OCI-LY7 (cell line): ENCODE results near the gene SLC2A13. TPM values are rescaled to one million over a fixed set of nuclear protein-coding genes. Genes with fewer than 3 reads are reported as not detected.

Source experiments
- BruUV-seq: library from RNA; stranded (reverse); fragments of 400-500 nt; replicated peaks from 2 replicates; lab custom pipeline; 2021; lab: Mats Ljungman, UMichigan
- CTCF ChIA-PET: fragments of 300-600 bp; sonication (Branson Sonifier 250); formaldehyde crosslinking; loops from one replicate; lab custom pipeline; 2022; ENCODE audit warnings: antibody characterized with exemption; ENCODE audit not compliant: unreplicated experiment; lab: Charles Lee
- POLR2A ChIA-PET: fragments of 300-600 bp; sonication (Branson Sonifier 250); formaldehyde crosslinking; loops from one replicate; lab custom pipeline; 2022; ENCODE audit warnings: antibody characterized with exemption; lab: Charles Lee
- DNase-seq: peaks from one replicate; pipeline ENCODE4 v3.0.0-alpha.2; 2015; ENCODE audit warnings: low spot score
- H2AFZ ChIP-seq: fragments of 200-600 bp; sonication (generic), shearing (Covaris generic); 2 replicates; pipeline ENCODE4 v1.6.1; 2014; ENCODE audit warnings: mild to moderate bottlenecking, antibody characterized with exemption, low read length, moderate library complexity
- H3K27ac ChIP-seq: fragments of 200-600 bp; sonication (generic); 2 replicates; pipeline ENCODE4 v1.5.1; 2014; ENCODE audit warnings: mixed run types, low read depth, mild to moderate bottlenecking, moderate library complexity, low read length, inconsistent platforms; ENCODE audit not compliant: poor library complexity, severe bottlenecking
- H3K36me3 ChIP-seq: fragments of 200-600 bp; sonication (generic); 2 replicates; pipeline ENCODE4 v1.6.1; 2014; ENCODE audit warnings: mild to moderate bottlenecking, antibody characterized with exemption, low read length, moderate library complexity, mixed read lengths; ENCODE audit not compliant: insufficient read depth
- H3K4me1 ChIP-seq: fragments of 200-600 bp; sonication (generic); 2 replicates; pipeline ENCODE4 v1.5.1; 2014; ENCODE audit warnings: mild to moderate bottlenecking, low read length; ENCODE audit not compliant: insufficient read depth, poor library complexity, severe bottlenecking
- H3K4me2 ChIP-seq: fragments of 200-600 bp; sonication (generic); 2 replicates; pipeline ENCODE4 v1.6.1; 2014; ENCODE audit warnings: mild to moderate bottlenecking, low read length
- H3K4me3 ChIP-seq: fragments of 200-600 bp; sonication (generic); 2 replicates; pipeline ENCODE4 v1.5.1; 2014; ENCODE audit warnings: mild to moderate bottlenecking, low read depth, low read length; ENCODE audit not compliant: poor library complexity, severe bottlenecking
- H3K79me2 ChIP-seq: fragments of 200-600 bp; sonication (generic); 2 replicates; pipeline ENCODE4 v1.6.1; 2016; ENCODE audit warnings: low read depth, mild to moderate bottlenecking, low read length, moderate library complexity, mixed read lengths; ENCODE audit not compliant: insufficient read depth
- H3K9me2 ChIP-seq: fragments of 200-600 bp; sonication (generic); 2 replicates; pipeline ENCODE4 v1.6.1; 2016; ENCODE audit warnings: mild to moderate bottlenecking, low read length, mixed read lengths; ENCODE audit not compliant: insufficient read depth
- H3K9me3 ChIP-seq: fragments of 200-600 bp; sonication (generic); 2 replicates; pipeline ENCODE4 v1.6.1; 2014; ENCODE audit warnings: mild to moderate bottlenecking, mixed run types, low read length, mixed read lengths
- H4K20me1 ChIP-seq: fragments of 200-600 bp; sonication (generic); 2 replicates; pipeline ENCODE4 v1.6.1; 2014; ENCODE audit warnings: mild to moderate bottlenecking, antibody characterized with exemption, low read length, moderate library complexity, mixed read lengths; ENCODE audit not compliant: insufficient read depth
- EZH2phosphoT487 ChIP-seq: fragments of 200-600 bp; sonication (generic); IDR thresholded peaks from 2 replicates; pipeline ENCODE4 v1.6.1; 2018; ENCODE audit warnings: low read depth, borderline replicate concordance, mild to moderate bottlenecking, mixed run types, antibody characterized with exemption, low read length, moderate library complexity, mixed read lengths
- intact Hi-C: fragments of 100-400 bp; cut with micrococcal nuclease; formaldehyde crosslinking; loops from one replicate; pipeline ENCODE4 v1.10.0; 2022; ENCODE audit not compliant: unreplicated experiment
- total RNA-seq, 2 experiments: library from RNA; depleted of rRNA in 1 of 2; stranded (reverse); fragments of >200 nt in 1 of 2; shearing (Covaris generic) in 1 of 2; gene quantifications; 2 replicates each; pipeline ENCODE4 v1.2.3, GENCODE V29; 2014 to 2022
- TF ChIP-seq, protein P1 (sequence below): fragments of 200-600 bp; sonication (generic); conservative IDR thresholded peaks from 2 replicates; pipeline ENCODE4 v1.5.1; 2014; ENCODE audit warnings: mild to moderate bottlenecking, antibody characterized with exemption, low read length, moderate library complexity, mixed read lengths

The SLC2A13 gene
- total RNA-seq, 2 experiments from 2014 or later: 12.4 to 16.5 TPM

DNA sequence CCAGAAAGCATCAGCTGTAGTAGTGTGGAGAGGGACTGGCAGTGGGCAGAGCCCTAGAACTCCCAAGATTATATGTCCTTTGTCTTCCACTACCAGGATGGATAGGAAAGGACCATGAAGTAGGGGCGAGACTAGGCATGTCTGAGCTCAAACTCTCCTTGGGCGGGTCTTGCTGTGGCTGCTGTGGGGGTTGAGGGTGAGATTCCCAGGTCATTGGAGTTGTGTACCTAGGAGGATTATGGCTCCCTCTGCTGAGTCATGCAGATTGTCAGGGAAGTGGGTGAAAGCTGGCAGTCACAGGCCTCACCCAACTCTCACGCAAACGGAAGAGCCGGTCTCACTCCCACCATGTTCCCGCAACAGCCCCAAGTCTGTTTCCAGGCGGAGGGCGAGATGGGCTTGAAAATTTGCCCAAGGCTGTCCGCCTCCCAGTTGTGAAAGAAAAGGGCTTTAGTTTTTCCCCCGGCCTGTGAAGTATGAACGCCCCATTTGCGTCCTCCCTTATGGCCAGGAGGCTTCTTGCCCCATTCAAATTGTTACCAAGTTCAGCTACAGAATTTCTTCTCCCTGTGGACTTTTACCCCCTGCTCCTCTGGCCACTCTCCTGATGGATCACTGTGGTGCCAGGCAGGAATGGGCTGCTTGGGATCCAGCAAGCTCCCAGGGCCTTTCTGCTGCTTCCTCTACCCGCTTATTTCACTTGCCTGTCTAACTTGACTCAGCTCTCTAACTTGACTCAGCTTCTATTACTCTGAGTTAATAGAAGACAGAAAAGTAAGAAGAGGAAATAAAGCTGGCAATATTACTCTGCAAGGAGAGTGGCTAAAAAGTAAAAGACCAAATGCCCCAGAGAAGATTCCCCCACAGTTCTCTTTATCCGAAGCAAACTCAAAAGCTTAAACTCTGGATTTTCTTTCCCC, 159.3 kb downstream of the SLC2A13 start:
- TF ChIP-seq, protein P1, sequence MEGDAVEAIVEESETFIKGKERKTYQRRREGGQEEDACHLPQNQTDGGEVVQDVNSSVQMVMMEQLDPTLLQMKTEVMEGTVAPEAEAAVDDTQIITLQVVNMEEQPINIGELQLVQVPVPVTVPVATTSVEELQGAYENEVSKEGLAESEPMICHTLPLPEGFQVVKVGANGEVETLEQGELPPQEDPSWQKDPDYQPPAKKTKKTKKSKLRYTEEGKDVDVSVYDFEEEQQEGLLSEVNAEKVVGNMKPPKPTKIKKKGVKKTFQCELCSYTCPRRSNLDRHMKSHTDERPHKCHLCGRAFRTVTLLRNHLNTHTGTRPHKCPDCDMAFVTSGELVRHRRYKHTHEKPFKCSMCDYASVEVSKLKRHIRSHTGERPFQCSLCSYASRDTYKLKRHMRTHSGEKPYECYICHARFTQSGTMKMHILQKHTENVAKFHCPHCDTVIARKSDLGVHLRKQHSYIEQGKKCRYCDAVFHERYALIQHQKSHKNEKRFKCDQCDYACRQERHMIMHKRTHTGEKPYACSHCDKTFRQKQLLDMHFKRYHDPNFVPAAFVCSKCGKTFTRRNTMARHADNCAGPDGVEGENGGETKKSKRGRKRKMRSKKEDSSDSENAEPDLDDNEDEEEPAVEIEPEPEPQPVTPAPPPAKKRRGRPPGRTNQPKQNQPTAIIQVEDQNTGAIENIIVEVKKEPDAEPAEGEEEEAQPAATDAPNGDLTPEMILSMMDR: no peak
- no peak for TF ChIP-seq EZH2phosphoT487
- Histone ChIP-seq H3K4me3 (no peak overlapping the region), H3K27ac (no peak overlapping the region), H3K4me2 (no peak overlapping the region), H3K9me2 (no peaks in the 10 kb centered on the region), H3K79me2 (no peaks in the 10 kb centered on the region), H4K20me1 (no peaks in the 10 kb centered on the region), H3K4me1 (no peaks in the 10 kb centered on the region), H2AFZ (no peak overlapping the region), H3K36me3 (no peaks in the 10 kb centered on the region), H3K9me3 (no peaks in the 10 kb centered on the region)
- intact Hi-C loops: no loop called here
- ChIA-PET CTCF (no interaction called here), POLR2A (no interaction called here)
- DNase-seq: no peak
- no TSS peak for BruUV-seq

DNA sequence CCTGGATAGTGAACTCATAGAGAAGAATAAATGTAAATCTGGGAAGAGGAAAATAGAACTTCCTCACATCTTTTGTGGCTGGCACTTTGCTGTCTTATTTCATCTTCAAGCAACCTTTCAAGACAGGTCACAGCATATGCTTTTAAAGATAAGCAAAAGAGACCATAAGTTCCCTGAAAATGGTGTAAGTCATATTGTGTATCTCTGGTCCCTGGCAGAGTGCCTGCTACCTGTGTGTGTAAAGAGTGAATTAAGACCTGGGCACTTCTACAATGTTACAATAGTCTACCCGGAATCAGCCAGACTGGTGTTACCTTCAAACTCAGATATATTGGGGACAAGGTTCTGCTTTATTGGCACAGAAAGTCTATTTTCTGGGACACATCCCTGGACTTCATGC, 168.8 kb downstream of the SLC2A13 start:
- no peak overlapping the region for H3K4me3 ChIP-seq
- DNase-seq: no peak
- no peaks in the 10 kb centered on the region for H4K20me1 ChIP-seq
- POLR2A ChIA-PET: no interaction called here
- no peaks in the 10 kb centered on the region for H3K36me3 ChIP-seq
- H3K9me2 ChIP-seq: no peaks in the 10 kb centered on the region
- no peak overlapping the region for H3K4me2 ChIP-seq
- BruUV-seq: no TSS peak
- H3K4me1 ChIP-seq: no peaks in the 10 kb centered on the region
- H2AFZ ChIP-seq: no peak overlapping the region
- CTCF ChIA-PET: no interaction called here
- H3K79me2 ChIP-seq: no peaks in the 10 kb centered on the region
- TF ChIP-seq, protein P1: no peak
- no peak for TF ChIP-seq EZH2phosphoT487
- H3K9me3 ChIP-seq: no peaks in the 10 kb centered on the region
- no peak overlapping the region for H3K27ac ChIP-seq
- intact Hi-C loops: no loop called here

DNA sequence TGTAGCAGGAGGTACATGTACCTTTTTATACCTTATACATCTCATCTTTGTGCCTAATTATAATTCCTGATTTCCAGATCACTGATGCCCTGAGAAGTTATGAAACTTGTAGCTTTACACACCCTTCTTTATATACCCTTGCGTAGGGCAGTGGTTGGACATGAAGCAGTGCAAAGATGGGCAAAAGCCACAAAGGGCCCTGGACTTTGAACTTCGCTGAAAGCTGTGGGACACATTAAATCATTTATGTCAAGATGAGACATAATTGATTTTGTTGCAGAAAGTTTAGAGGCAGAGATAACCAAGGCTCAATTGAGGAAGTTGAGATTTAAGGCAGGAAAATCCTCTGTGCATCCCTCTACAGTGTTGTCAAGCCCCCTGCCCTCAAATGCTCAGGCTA, 170.0 kb downstream of the SLC2A13 start:
- no peak overlapping the region for H3K4me3 ChIP-seq
- H3K36me3 ChIP-seq: no peaks in the 10 kb centered on the region
- H3K79me2 ChIP-seq: no peaks in the 10 kb centered on the region
- intact Hi-C loops: no loop called here
- no peaks in the 10 kb centered on the region for H3K4me1 ChIP-seq
- CTCF ChIA-PET: no interaction called here
- no TSS peak for BruUV-seq
- H3K9me3 ChIP-seq: no peaks in the 10 kb centered on the region
- no peaks in the 10 kb centered on the region for H4K20me1 ChIP-seq
- no peak overlapping the region for H3K4me2 ChIP-seq
- TF ChIP-seq EZH2phosphoT487: no peak
- TF ChIP-seq, protein P1: no peak
- no peak for DNase-seq
- no peak overlapping the region for H2AFZ ChIP-seq
- POLR2A ChIA-PET: interaction anchor here (0.6 to 1.3 kb wide), 2 partner anchors 18 to 578 kb away, joined by 3 read pairs; no protein-coding TSS in a partner anchor
- no peaks in the 10 kb centered on the region for H3K9me2 ChIP-seq
- no peak overlapping the region for H3K27ac ChIP-seq
